NCI-H1436 treated with DMSO at 0.1 percent for 48 hours (cell line): ENCODE results near the gene STRA8.

Experiments
- DNase-seq: peaks from one replicate; lab custom pipeline; 2025; lab: John Stamatoyannopoulos, UW

The STRA8 gene

GRCh38 chr7:135269921-135270320 lies 36.3 kb downstream of the STRA8 start:
- no peak for DNase-seq

DNA sequence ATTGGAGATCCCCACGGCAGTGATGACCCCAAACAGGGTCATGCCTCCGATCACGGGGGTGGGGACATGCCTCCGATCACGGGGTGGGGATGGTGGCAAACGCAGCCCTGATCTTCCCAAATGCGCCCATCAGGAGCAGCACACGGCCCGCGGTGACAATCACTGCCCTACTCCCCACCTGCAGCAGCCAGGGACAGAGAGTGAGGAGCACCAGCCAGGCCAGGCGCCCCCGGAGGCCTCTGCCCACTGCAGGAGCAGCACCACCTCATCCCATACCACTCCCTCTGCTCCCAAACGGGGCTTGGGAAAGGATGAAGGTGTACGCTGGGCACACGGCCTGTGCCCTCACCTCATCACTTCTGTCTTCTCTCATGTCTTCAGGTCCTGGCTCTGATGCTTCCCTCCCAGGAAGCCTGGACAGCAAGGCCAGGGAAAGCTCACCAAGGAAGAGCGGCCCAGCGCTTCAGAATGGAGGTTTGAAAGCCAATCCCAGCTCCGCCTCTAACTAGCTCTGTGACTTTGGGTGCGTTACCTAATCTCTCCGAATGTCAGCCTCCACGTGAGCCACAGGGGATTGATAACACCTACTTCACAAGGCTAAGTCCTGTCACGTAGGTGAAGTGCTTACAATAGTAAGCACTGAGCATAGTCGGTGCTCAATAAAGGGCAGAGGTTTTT lies 37.1 kb downstream of the STRA8 start:
- DNase-seq: no peak

DNA sequence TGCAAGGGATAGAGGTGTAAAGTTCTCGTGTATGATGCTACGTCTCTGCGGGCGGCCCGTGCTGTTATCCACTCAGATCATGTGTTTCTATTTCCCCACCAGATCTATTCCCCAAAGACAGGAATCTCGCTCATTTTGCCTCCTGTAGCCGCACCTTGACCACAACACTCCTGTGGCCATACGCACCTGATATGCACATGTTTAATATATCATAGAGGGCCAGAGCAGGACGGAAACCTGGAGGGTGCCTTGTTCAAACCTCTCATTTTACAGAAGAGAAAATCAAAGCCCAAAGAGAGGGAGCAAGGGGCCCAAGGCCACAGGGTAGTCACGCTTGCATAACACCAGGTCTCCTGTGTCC lies 37.6 kb downstream of the STRA8 start:
- no peak for DNase-seq

DNA sequence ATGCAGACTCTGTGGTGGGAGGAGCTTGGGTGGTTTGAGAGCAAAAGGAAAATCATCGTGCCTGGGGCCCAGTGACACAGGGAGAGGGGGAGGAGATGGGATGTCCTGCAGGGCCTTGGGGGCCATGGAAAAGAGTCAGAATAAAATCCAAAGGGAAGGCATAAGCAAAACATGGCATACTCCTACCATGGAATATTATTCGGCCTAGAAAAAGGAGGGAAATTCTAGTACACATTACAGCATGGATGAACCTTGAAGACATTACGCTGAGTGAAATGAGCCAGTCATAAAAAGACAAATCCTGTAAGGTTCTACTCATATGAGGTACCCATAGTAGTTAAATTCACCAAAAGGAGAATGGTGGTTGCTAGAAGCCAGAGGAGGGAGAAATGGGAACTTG lies 38.7 kb downstream of the STRA8 start:
- DNase-seq: no peak

- DNase-seq: no peak
Observed at GRCh38 chr7:135273581-135273980, 39.9 kb downstream of the STRA8 start.

GRCh38 chr7:135274495-135275268 lies 41.0 kb downstream of the STRA8 start:
- DNase-seq: no peak

GRCh38 chr7:135275971-135276580 lies 42.4 kb downstream of the STRA8 start:
- no peak for DNase-seq

- DNase-seq: no peak
Observed at GRCh38 chr7:135277161-135277560, 43.5 kb downstream of the STRA8 start.

- peak; percentile 33 for DNase-seq
Observed at GRCh38 chr7:135281363-135281949, 47.8 kb downstream of the STRA8 start.

- DNase-seq: no peak
Observed at GRCh38 chr7:135282561-135283254, 49.1 kb downstream of the STRA8 start.

DNA sequence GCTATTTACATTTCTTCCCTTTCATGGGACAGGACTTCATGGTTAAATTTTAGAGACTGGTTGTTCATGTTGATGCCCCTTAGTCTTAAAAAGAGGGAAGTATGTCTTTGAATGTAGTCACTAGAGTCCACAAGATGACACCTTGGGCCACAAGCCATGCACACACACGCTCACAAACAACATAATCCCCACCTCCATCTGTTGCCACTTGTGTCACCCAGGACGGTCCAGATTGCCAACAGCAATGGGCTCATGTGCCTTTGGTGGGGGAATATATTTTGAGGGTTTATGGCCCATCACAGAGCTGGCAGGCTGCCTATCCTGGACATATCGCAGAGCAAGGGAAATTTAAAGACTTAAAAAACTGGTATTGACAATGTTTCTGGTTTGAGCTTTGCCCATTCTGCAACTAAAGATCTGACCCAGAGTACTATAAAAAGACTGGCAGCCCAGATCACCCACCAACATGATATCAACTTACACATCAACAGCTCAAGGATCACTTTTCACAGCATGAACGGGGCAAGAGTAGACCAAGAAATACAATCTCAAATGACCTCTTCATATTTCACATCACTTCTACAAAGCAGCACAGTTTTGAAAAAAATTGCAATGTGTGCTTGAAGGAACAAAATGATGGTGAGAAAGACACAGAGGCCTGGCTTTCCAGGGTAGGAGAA lies 50.5 kb downstream of the STRA8 start:
- no peak for DNase-seq

DNA sequence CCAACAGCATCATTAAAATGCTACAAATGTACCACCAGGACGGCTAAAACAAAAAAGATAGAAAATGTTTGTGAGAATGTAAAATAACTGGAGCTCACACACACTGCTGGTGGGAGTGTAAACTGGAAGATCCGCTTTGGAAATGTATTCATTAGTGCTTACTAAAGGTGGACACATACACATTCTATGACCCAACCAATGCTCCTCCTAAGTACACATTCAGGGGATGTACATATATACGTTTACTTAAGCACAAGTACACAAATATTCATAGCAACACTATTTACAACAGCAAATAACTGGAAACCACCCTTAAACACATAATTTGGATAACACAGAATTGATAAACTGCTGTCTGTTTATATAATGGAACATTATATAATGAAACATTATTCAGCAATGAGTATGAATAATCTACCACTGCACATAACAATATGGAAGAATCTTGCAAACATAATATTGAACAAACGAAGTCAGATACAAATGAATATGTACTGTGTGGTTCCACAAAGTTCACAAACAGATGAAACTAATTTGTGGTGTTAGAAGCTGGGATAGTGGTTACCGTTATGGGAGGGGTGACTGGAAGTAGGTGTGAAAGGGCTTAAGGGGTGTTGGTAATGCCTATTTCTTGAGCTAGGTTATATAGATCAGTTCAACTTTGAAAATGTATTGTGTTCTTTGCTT lies 52.1 kb downstream of the STRA8 start:
- DNase-seq: no peak

- DNase-seq: no peak
Observed at GRCh38 chr7:135286876-135287275, 53.2 kb downstream of the STRA8 start.

- no peak for DNase-seq
Observed at GRCh38 chr7:135290594-135290993, 57.0 kb downstream of the STRA8 start.

- no peak for DNase-seq
Observed at GRCh38 chr7:135291809-135292253, 58.2 kb downstream of the STRA8 start.

DNA sequence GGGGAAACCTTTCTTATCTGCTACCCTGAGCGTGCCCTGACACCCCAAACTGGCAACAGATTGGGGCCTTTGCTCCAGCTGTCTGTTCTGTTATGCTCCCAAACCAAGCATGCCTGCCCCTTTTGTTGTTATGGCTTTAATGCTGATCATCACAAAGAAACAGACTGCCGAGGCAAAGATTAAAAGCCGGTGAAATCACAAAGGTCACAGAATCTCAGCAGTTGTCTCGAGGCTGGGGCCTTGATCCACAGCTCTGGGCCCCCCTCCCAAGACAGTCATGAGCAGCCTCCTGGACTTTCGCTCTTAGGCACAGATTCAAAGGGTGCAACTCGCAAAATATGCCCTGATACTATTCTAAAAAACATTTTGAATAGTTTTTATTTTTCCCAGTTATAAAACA lies 65.6 kb downstream of the STRA8 start:
- no peak for DNase-seq

GRCh38 chr7:135300913-135301765 lies 67.5 kb downstream of the STRA8 start:
- no peak for DNase-seq
